ENCODE data around the gene PIGX.

PIGX gene

DNA sequence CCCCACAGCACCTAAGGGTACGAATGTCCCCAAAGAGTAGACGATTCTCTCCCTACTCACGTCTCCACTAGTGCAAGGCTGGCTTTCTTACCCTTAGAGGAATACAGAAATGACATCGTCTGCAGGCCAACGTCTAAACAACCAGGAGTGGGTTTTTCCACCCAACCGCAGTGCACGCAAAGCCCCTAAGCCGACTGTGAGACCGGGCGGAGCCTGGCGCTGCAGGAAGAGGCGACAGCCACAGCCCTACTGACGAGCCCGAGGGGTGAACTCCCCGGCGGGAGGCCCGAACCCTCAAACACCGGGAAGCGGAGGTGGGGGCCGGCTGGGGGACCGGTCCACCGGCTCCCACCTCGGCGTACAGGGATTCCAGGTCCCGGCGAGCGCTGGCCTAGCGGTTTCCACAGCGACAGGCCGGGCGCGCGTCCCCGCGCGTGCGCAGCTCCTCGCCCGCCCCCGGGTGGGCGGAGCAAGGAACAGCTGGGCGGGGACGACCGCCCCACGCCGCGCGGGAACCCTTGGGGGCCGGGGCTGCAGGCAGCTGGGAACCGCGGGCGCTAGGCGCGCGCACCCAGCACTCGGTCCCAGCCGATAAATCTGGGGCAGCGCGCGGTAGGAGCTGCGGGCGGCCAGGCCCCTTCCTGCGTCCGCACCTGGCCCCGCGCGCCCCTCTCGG lies at the start of gene PIGX, which contains the start of gene CEP19:
TSS of gene PIGX (plus strand) at position 540 of the 676 bp plus-strand sequence.
TSS of gene CEP19 (minus strand) at position 413 of the 676 bp plus-strand sequence. CDS start 3,593 bp downstream, outside the sequence.
- DNase-seq (ENCODE audit: low read depth, low spot score) = peak; percentile 72

DNA sequence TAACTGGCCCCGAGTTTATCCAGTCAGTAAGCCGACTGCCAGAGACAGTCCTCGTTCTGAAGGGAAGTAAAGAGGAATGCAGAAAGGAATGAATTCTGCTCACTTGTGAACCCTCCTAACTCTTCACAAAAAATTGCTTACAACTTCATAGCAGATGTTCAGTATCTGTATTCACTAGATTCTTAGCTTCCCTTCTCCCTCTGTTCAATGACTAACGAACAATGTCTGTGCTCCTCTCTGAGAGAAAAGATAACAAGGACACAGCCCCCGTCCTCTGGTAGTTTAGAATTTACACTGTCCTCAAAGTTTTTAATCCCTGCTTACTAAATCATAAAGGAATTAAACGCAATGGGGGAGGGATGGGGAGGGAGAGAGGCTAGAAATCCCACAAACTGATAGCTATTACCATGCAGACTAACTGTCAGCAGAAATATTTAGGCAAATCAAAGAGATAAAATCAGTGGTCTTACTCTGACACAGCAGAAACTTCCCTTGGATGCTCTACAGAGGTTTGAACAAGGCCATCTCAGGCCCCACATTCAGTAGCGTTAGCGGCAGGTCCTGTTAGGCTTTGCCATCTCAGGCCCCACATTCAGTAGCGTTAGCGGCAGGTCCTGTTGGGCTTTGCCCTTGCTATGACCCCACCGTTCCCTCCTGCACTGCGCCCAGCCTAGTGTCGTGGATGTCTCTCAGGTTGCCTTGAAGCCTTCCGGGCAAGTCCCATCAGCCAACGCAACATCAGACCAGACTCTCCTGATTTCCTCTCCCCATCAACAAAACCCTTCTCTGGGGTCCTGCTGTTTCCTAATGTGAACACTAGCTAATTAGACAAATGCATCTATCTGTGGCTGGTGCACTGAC lies 49.2 kb upstream of the PIGX start:
- DNase-seq (ENCODE audit: low read depth, low spot score) = no peak

DNA sequence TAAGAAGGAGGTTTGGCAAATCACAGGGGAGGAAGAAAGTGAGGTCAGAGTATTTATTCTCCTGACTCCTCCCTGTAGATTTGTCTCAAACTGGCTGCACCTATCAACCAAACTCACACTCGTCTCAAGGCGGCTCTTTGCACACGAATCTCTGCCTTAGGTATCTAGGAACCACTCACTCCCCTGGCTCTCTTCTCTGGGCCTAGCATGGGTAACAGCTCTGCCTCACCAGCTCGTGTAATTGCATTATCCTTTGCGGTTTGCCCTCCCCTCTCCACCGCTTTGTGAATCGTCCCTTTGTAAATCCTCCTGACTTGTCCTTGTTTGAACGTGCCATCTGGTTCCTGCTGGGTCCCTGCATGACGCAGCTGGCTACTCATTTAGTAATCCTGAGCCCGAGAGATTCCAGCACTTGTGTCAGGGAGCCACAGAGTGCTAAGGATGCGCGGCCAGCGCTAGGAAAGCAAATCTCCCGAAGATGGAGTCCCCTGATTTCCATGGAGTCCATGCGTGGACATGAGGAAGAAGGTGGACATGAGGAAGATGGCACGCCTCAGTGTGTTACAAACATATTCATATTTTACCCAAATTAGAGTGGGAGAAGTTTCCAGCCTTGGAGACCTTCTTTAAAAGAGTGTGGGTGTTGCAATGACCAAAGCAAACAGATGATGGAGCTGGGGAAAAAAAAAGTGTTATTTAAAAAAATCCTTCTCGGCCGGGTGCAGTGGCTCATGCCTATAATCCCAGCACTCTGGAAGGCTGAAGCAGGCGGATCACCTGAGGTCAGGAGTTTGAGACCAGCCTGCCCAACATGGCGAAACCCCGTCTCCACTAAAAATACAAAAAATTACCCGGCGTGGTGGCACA lies 45.9 kb upstream of the PIGX start:
- no peak for DNase-seq (ENCODE audit: low read depth, low spot score)

DNA sequence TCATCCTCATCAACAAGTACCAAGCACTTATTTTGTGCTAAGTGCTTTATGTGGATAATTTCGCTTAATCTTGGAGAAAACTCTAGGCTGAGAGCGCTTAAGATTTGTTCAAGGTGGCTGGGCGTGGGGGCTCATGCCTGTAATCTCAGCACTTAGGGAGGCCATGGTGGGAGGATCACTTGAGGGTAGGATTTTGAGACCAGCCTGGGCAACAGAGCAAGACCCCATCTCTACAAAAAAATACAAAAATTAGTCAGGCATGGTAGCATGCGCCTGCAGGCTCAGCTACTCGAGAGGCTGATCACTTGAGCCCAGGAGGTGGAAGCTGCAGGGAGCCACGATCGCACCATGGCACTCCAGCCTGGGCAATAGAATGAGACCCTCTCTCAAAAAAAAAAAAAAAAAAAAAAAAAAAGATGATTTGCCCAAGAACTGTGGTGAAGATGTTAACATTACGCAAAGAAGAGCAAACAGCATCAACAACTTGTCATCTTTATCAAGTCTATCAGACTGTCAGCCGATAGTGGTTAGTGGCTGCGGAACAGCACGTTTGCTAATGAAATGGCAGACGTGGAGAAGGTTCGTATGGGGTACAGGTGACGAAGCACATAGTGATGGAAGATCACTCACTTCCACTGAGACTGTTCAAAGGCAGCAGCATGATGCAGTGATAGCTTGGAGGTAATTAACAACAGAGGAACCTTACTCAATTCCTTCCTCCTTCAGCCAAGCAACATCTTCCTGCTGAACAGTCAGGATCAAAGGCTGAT lies 44.9 kb upstream of the PIGX start:
- no peak for DNase-seq (ENCODE audit: low read depth, low spot score)

DNA sequence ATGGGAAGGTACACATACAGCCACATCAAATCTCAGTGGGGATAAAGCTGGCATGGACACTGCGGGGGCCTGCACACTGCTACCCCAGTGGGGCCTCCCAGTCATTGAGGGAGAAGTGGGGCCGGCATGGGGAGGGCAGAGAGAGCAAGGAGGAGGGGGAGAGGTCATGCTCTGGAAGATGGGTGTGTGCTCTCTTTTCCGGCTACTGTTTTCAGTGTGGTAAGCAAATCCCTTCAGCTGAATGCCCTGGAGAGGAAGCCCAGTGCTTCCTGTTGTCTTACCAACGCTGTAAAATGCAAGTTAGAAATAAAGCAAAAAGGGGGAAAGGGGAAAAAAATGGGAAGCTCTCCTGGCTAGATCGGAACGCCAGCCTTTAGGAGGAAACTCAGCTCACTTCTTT lies 41.8 kb upstream of the PIGX start:
- DNase-seq (ENCODE audit: low read depth, low spot score) = no peak

DNA sequence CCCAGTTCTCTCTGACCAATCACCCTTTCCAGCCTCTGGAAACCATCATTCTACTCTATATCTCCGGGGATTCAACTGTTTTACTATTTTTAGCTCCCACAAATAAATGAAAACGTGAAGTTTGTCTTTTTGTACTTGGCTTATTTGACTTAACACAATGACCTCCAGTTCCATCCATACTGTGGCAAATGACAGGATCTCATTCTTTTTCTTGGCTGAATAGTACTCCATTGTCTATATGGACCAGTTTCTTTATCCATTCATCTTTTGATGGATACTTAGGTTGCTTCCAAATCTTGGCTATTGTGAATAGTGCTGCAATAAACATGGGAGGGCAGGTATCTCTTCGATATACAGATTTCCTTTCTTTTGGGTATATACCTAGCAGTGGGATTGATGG lies 38.5 kb upstream of the PIGX start:
- DNase-seq (ENCODE audit: low read depth, low spot score) = no peak

DNA sequence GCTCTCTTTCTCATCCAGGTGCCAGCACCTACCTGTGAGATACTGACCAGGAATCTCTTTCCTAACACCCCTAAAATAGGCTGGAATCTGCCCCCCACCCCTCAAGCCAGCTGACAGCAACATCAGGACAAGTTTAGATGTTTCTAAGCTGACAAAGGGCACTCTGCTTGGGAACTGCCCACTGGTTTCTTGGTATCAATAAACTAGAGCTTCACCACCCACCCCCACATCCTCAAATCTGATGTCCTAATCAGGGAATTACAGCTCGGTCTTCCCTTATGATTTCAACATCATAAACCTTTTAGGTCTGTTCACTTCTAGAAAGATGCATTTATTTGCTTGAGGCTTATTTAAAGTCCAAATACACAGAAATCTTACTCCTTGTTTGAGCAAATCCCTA lies 34.8 kb upstream of the PIGX start:
- no peak for DNase-seq (ENCODE audit: low read depth, low spot score)

DNA sequence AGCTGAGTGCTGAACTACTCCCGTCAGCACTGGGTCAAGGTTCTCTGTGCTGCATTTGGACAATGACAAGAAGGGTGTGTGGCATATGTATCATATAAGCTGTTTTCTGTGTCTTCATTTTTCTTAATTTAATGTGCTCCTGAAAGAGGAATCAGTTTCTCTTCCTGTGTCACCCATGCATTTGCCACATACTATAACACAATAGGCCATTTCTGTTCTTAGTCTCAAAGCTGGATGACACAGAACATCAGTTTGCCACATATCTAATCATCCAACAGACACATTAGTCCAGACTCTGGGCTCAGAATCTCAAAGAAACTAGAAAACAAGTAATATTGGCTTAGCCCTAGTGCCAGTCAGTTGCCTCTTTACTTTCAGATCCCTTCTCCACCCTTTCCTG lies 34.2 kb upstream of the PIGX start:
- DNase-seq (ENCODE audit: low read depth, low spot score) = no peak

DNA sequence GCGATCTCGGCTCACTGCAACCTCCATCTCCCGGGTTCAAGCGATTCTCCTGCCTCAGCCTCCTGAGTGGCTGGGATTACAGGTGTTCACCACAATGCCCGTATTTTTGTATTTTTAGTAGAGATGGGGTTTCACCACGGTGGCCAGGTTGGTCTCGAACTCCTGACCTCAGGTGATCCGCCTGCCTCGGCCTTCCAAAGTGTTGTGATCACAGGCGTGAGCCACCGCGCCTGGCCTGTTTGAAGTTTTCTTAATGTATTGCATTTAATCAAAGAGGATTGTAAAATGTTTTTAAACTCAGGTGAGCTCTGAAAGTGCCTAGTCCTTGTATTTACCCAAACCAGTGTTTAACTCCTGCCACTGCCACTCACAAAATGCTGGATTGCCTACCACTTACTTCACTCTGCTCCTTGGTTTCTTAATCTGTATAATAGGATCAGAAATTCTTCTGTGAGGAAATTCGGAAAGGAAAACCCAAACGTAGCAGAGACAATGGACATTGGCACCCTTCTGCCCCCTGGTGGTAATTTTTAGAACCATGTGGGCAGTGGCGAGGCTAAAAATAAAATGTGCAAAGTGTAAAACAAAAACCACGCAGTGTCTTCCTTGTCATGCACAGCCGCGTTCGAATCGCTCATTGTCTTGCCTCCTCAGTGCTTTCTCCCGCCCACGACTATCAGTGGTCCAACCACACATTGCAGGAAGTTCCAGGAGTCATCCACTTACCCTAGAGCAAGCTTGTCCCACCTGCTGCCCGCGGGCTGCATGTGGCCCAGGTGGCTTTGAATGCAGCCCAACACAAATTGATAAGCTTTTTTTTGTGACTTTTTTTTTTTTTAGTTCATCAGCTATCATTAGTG lies 27.4 kb upstream of the PIGX start:
- DNase-seq (ENCODE audit: low read depth, low spot score) = peak; percentile 28

DNA sequence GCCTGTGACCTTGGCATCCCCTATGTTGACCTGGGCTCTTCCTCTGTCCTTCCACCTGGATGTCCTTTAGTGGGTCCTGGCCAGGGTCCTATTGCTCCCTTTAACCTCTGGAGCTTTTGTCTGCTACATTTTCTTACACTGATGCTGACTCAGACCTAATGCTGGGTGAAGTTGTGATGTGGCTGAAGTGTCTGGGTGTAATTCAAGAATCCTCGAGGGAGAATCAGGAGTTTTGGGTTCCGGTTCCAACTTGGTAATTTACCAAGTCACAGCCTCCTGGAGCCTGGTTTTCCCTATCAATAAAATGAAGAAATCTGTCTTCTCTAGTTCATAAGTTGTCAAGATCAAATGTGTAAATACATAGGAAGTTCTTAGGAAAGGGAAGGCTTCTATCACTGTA lies 25.7 kb upstream of the PIGX start:
- DNase-seq (ENCODE audit: low read depth, low spot score) = no peak

DNA sequence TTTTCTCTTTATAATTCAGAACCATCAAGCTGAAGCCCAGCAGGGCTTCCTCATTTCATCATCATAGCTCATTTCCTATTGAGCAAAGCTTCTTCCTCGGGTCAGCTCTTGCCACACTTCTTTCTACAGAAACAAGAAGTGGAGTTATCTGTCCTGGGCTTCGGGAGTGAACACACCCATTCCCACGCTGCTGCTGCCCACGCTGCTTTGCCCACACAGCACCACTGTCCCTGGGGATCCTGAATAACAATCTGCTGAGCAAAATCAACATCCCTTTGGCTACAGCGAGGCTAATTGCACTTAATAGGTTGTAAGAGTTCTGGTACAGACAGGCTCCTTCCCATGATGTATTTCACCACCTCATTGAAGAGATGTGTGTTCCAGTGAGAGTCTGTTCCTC lies 23.8 kb upstream of the PIGX start:
- no peak for DNase-seq (ENCODE audit: low read depth, low spot score)

DNA sequence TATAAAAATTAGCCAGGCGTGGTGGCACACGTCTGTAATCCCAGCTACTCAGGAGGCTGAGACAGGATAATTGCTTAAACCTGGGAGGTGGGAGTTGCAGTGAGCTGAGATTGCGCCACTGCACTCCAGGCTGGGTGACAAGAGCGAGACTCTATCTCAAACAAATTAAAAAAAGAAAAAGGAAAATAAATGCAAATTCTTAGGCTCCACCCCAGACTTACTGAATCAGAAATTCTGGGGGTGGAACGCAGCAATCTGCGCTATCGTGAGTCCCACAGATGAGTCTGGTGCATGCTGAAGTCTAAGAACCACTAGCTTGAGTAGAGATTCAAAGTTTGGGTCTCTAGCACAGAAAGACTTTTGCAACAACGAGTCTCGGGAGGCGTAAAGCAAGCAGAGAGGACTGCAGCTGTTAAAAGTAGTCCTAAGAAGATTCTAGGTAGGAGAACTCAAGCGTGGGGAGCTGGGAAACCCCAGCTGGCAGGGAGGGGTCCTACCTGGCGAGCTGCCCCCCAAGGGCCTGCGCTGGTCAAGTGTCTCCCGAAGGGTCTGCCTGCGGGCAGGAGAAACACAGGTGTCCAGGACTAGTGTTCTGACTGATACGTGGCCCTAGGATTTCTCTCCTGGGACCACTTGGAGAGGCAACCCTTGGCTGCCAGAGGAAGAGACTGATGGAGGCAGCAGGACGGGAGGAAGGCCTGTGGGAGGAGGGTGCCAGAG lies 22.1 kb upstream of the PIGX start:
- DNase-seq (ENCODE audit: low read depth, low spot score) = no peak

DNA sequence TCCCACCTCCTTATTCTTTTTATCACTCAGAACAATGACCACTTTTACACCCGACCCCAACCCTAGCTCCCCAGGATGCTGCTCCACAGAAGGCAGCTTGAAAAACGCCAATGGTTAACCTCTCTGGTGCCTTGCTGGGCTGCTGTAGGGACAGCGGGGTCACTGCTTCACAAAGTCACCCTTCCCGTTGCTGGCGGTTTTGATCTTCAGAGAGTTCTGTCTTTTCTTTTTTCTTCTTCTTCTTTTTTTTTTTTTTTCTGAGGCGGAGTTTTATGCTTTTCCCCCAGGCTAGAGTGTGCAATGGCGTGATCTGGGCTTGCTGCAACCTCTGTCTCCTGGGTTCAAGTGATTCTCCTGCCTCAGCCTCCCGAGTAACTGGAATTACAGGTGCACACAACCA lies 20.8 kb upstream of the PIGX start:
- DNase-seq (ENCODE audit: low read depth, low spot score) = no peak

DNA sequence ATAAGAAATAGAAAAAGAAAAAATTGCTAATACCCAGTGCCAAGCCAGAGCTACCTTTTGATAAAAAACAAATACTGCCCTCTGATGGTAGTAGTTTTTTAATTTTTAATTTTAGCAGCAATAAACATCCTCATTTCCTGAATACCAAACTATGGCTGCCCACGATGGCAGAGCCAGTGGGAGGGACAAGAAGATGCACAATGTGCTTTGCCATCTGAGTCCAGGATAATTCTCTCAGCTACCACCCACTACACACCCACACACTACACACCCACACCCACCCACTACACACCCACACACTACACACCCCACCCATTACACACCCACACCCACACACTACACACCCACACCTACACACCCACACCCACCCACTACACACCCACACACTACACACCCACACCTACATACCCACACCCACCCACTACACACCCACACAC lies 18.0 kb upstream of the PIGX start:
- DNase-seq (ENCODE audit: low read depth, low spot score) = no peak

DNA sequence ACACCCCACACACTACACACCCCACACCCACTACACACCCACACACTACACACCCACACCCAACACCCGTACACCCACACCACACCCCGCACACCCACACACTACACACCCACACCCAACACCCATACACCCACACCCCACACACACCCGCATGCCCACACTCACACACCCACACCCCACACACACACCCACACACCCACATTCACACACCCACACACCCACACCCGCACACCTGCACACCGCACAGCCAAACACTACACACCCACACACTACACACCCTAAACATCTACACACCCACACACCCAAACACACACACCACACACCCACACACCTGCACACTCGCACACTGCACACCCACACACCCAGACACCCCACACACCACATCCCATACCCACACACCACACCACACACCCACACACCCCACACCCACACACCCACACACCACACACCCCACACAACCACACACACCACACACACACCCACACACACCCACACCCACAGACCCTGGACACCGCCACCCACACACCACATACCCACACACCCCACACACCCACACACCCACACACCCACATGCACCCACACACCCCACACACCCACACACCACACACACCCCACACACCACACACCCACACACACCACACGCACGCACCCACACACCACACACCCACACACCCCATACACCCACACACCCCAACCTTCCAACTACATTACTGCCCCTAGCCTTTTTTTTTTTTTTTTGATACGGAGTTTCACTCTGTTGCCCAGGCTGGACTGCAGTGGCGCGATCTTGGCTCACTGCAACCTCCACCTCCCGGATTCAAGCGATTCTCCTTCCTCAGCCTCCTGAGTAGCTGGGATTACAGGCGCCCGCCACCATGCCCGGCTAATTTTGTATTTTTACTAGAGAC lies 17.0 kb upstream of the PIGX start:
- DNase-seq (ENCODE audit: low read depth, low spot score) = no peak

DNA sequence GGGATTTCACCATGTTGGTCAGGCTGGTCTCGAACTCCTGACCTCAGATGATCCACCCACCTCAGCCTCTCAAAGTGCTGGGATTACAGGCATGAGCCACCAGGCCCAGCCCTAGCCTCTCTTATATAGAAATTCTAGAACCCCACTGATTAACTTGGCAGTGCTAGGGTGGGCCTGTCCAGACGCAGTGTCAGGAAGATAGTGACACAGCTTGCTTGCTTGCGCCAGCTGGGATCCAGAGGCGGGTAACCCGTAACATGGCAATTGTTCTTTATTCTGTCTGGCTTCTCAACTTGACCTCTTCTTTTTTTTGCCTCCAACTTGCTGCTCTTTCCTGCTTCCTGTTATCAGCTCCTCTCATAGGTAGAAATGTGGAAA lies 16.3 kb upstream of the PIGX start:
- no peak for DNase-seq (ENCODE audit: low read depth, low spot score)

DNA sequence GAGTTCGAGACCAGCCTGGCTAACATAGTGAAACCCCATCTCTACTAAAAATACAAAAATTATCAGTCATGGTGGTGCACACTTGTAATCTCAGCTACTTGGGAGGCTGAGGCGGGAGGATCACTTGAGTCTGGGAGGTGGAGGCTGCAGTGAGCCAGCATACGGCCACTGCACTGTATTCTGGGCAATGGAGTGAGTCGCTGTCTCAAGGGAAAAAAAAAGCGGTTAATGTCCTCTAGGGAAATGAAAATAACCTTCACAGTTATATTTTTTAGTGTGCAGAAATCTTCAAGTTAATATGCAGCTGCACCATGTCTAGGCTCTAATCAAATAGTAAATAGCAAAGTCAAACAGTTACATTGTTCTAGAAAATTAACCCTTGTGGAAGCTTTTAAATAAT lies 14.9 kb upstream of the PIGX start:
- DNase-seq (ENCODE audit: low read depth, low spot score) = no peak

DNA sequence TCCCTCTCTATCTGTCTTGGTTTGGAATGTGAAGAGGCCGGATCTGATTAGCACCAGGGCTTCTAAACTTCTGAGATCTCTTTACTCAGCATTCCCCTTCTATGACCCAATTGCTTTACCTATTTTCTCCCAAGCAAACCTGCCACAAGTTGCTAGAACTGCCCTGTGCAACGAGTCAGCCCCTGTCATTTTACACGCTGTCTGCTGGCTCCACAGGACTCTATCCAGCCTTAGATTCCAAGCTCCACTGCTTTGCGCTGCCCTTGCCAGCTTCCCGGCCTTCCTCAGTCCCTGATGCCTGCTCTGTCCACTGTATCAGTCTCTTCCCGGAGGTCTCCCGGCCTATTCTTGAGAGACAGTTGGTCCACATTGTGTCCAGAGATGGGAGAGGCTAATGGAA lies 12.4 kb upstream of the PIGX start:
- no peak for DNase-seq (ENCODE audit: low read depth, low spot score)

DNA sequence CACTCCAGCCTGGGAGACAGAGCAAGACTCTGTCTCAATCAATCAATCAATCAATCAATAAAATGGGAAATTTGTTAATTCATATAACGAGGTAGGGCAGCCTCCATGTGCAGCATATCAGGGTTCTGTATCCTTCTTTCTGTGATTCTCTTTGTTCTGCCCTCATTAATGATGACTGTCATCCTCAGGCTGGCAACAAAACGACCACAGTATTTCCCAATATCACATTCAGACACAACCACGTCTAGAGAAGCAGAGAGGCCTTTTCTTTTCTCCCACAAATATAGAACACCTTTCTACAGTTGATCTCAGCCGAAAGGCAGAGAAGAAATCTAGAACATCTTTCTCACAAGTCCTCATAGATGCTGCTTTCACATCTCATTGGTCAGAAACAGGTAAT lies 11.4 kb upstream of the PIGX start:
- no peak for DNase-seq (ENCODE audit: low read depth, low spot score)

All from activated CD4-positive, CD25-positive, alpha-beta regulatory T cell treated with anti-CD3 and anti-CD28 coated beads, Interleukin-2, amount 50 U/mL, for 16 hours (primary cell).